ENCODE results near the gene ZSCAN22.

ZSCAN22 gene

DNA sequence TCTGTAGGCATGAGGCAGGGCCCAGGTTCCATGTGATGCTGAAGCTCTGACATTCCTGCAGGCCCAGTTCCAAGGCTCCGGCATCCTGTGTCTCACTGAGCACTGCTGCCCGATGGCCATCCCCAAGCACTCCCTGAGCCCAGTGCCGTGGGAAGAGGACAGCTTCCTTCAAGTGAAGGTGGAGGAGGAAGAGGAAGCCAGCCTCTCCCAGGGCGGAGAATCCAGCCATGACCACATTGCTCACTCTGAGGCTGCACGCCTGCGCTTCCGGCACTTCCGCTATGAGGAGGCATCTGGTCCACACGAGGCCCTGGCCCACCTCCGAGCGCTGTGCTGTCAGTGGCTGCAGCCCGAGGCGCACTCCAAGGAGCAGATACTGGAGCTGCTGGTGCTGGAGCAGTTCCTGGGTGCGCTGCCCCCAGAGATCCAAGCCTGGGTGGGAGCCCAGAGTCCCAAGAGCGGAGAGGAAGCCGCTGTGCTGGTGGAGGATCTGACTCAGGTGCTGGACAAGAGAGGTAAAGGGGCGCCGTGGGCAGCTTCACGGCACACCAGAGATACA is 8.0 kb downstream of the ZSCAN22 start:
- TF ChIP-seq, protein P1, sequence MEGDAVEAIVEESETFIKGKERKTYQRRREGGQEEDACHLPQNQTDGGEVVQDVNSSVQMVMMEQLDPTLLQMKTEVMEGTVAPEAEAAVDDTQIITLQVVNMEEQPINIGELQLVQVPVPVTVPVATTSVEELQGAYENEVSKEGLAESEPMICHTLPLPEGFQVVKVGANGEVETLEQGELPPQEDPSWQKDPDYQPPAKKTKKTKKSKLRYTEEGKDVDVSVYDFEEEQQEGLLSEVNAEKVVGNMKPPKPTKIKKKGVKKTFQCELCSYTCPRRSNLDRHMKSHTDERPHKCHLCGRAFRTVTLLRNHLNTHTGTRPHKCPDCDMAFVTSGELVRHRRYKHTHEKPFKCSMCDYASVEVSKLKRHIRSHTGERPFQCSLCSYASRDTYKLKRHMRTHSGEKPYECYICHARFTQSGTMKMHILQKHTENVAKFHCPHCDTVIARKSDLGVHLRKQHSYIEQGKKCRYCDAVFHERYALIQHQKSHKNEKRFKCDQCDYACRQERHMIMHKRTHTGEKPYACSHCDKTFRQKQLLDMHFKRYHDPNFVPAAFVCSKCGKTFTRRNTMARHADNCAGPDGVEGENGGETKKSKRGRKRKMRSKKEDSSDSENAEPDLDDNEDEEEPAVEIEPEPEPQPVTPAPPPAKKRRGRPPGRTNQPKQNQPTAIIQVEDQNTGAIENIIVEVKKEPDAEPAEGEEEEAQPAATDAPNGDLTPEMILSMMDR (conservative IDR thresholded peaks at IDR 0.05): no peak
- no peak for TF ChIP-seq ZFX (IDR thresholded peaks at IDR 0.05)
- no peak overlapping the region for H3K27ac ChIP-seq

DNA sequence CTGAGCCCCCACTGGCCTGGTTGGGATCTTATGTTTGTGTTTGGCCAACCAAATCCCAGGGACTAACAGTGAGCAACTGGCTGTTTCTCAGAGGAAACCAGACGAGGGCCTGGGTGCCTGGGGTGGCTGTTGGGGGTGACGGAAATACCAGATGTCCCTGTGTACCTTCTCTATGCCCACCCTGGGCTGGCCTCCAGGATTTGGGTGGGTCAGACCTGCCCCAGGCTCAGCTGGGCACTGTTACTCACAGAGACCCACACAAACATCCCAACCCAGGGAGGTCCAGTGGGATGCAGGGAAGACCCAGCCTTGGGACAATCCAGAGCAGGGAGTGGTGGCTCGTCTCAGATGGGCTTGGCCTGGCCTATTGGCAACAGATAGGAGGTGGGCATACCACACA is 8.8 kb downstream of the ZSCAN22 start:
- no peak overlapping the region for H3K27ac ChIP-seq
- no peak for TF ChIP-seq ZFX (IDR thresholded peaks at IDR 0.05)
- TF ChIP-seq, protein P1 (conservative IDR thresholded peaks at IDR 0.05): no peak

DNA sequence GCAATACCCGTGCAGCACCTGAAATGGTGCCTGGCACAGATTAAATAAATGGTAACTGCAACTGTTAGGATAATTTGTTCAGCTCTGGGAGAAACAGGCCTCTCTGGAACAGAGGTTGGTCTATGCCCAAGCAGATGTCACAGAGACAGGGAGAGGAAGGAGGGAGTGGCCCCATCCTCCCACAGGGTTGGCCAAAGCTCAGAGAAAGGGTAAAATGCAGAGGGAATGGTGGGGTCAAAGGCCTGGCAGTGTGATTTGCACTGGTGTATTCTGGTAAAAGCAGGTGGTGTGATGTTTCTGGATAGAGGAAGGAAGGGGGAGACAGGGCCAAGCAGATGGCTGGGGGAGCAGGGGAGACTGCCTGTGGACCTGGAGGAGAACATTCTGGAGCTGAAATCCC is 9.4 kb downstream of the ZSCAN22 start:
- H3K27ac ChIP-seq: no peak overlapping the region
- TF ChIP-seq ZFX (IDR thresholded peaks at IDR 0.05): no peak
- TF ChIP-seq, protein P1 (conservative IDR thresholded peaks at IDR 0.05): no peak

DNA sequence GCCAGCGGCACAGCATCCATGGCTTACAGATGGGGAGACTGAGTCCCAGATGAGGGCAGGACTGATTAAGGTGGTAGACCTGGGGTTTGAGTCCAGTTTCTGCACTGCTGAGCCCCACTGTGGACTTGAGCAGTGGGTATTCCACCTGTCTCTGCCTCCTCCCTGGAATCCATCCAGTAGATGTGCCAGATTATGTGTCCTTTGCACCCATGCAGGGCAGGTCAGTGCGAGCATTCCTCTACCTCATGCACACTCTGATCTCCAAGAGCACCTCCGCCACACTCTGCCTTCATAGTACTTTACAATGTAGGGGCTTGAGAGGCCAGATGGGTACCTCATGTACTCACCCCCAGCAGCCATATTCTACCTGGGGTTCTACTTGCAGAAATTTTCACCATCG is 10.0 kb downstream of the ZSCAN22 start:
- TF ChIP-seq, protein P1 (conservative IDR thresholded peaks at IDR 0.05): no peak
- TF ChIP-seq ZFX (IDR thresholded peaks at IDR 0.05): no peak
- H3K27ac ChIP-seq: no peak overlapping the region

DNA sequence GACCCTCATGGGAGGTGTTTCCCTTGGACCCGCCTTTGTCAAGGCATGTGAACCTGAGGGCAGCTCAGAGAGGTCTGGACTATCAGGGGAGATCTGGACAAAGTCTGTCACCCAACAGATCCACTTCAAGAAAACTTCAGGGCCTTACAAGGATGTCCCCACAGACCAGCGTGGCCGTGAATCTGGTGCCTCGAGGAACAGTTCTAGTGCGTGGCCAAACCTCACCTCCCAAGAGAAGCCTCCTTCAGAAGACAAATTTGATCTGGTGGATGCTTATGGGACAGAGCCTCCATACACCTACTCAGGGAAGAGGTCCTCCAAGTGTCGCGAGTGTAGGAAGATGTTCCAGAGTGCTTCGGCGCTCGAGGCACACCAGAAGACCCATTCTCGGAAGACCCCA is 11.5 kb downstream of the ZSCAN22 start:
- H3K27ac ChIP-seq: no peak overlapping the region
- TF ChIP-seq, protein P1 (conservative IDR thresholded peaks at IDR 0.05): no peak

DNA sequence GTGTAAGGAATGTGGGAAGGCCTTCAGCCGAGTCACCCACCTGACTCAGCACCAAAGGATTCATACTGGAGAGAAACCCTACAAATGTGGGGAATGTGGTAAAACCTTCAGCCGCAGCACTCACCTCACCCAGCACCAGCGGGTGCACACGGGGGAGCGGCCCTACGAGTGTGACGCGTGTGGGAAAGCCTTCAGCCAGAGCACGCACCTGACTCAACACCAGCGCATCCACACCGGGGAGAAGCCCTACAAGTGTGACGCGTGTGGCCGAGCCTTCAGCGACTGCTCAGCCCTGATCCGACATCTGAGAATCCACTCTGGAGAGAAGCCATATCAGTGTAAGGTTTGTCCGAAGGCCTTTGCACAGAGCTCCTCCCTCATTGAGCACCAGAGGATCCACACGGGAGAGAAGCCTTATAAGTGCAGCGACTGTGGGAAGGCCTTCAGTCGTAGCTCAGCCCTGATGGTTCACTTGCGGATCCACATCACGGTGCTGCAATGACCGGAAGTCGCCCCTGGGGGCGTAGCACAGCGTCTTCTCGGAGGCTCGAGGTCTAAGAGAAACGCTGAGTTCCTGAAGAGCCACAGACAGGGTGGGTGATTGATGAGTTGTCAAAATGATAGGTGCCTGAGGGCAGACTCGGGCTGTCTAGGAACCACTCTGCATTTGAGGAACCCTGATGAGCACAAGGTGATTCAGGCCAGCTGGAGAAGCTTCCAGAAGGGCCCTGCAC is 12.2 kb downstream of the ZSCAN22 start:
- TF ChIP-seq, protein P1 (conservative IDR thresholded peaks at IDR 0.05): no peak; the same call in 1 of the 2 replicates
- no peak for TF ChIP-seq ZFX (IDR thresholded peaks at IDR 0.05)
- H3K27ac ChIP-seq: no peak overlapping the region

DNA sequence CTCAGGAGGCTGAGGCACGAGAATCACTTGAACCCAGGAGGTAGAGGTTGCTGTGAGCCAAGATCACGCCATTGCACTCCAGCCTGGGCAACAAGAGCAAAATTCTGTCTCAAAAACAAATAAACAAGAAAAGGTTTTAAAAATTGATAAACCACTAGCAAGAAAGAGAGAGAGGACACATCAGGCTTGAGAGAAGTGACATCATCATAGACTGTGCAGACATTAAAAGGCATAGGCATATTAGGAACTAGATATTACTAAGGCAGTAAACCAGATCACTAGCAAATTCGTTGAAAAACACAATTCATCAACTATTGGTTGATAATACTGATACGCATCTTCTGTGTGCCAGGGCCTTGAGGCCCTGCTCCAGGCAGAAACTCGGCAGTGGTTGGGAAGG is 18.8 kb downstream of the ZSCAN22 start:
- no peak for TF ChIP-seq ZFX (IDR thresholded peaks at IDR 0.05)
- TF ChIP-seq, protein P1 (conservative IDR thresholded peaks at IDR 0.05): no peak

More for the DNA sequence above, 18.8 kb downstream of the ZSCAN22 start:
- no peak overlapping the region for H3K27ac ChIP-seq
